Hematopoietic multipotent progenitor cell treated with erythropoietin and hydrocortisone succinate and interleukin-3 and kit ligand, for 4 days (in vitro differentiated cells): ENCODE measurements around the gene GALNT13.

Experiments
- DNase-seq: peaks from one replicate; pipeline ENCODE4 v3.0.0-alpha.2; 2015

The GALNT13 gene

GRCh38 chr2:153871231-153872221 is at the start of gene GALNT13:
Gene GALNT13, plus strand, starts transcription at chr2:153871922.
- DNase-seq: peak; percentile 33

- no peak for DNase-seq
Observed at GRCh38 chr2:153823880-153824279, 47.8 kb upstream of the GALNT13 start.

GRCh38 chr2:153828335-153828734 is 43.4 kb upstream of the GALNT13 start:
- no peak for DNase-seq

GRCh38 chr2:153834662-153835061 is 37.1 kb upstream of the GALNT13 start:
- no peak for DNase-seq

- no peak for DNase-seq
Observed at GRCh38 chr2:153858250-153858649, 13.5 kb upstream of the GALNT13 start.

- DNase-seq: peak; percentile 21
Observed at GRCh38 chr2:153864022-153864421, 7.7 kb upstream of the GALNT13 start.

GRCh38 chr2:153866595-153866994 is 5.1 kb upstream of the GALNT13 start:
- DNase-seq: no peak

- DNase-seq: peak; percentile 5
Observed at GRCh38 chr2:153870308-153870707, 1.4 kb upstream of the GALNT13 start.

GRCh38 chr2:153872311-153873051 is 759 bp downstream of the GALNT13 start:
- peak; percentile 1 for DNase-seq

- DNase-seq: peak; percentile 2
Observed at GRCh38 chr2:153873052-153874048, 1.6 kb downstream of the GALNT13 start.

- DNase-seq: no peak
Observed at GRCh38 chr2:153875801-153876466, 4.2 kb downstream of the GALNT13 start.

GRCh38 chr2:153880926-153881325 is 9.2 kb downstream of the GALNT13 start:
- no peak for DNase-seq

- no peak for DNase-seq
Observed at GRCh38 chr2:153886833-153887232, 15.1 kb downstream of the GALNT13 start.

- DNase-seq: no peak
Observed at GRCh38 chr2:153890576-153890975, 18.9 kb downstream of the GALNT13 start.

GRCh38 chr2:153891051-153891450 is 19.3 kb downstream of the GALNT13 start:
- no peak for DNase-seq

GRCh38 chr2:153912798-153913396 is 41.2 kb downstream of the GALNT13 start:
- no peak for DNase-seq

GRCh38 chr2:153917570-153917969 is 45.8 kb downstream of the GALNT13 start:
- DNase-seq: no peak

GRCh38 chr2:153935511-153935910 is 63.8 kb downstream of the GALNT13 start:
- no peak for DNase-seq

GRCh38 chr2:153939124-153939796 is 67.5 kb downstream of the GALNT13 start:
- DNase-seq: no peak

GRCh38 chr2:153940511-153940910 is 68.8 kb downstream of the GALNT13 start:
- no peak for DNase-seq

- no peak for DNase-seq
Observed at GRCh38 chr2:153944800-153945199, 73.1 kb downstream of the GALNT13 start.
